HG02571 (cell line): ENCODE data around the gene CLNK.

Experiments
- ATAC-seq: cut with Tn5 transposase; IDR thresholded peaks from one replicate; pipeline ENCODE4 v1.9.1; 2021; ENCODE audit warnings: mild to moderate bottlenecking, moderate library complexity; ENCODE audit not compliant: unreplicated experiment

Gene CLNK

DNA sequence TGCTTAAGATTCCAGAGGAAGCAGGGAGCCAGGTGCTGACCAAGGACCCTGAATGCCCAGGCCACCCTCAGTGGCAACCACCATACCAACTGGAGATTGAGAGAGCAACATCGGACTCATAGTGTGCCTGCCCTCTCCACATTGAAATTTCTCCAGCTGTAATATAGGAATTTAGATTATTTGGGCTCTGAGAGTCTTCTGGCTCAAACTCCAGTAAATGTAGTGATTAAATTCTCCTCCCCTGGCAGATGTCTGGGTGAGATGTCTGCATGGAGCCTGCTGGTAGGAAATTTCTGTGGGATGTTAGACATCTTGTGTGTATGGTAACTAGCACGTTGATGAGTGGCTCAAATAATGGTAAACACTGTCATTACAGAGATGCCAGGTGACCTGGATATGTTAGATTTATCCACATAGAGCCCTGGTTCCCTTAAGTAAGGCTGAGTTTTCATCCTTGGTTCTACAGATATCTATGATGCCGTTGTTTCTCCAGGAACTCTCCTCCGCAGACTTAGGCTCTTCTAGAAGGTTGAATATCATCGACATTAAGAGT lies 70.6 kb downstream of the CLNK start:
- no peak for ATAC-seq

- ATAC-seq = no peak
Measured at GRCh38 chr4:10612476-10612875, 72.1 kb downstream of the CLNK start.

- no peak for ATAC-seq
Measured at GRCh38 chr4:10611673-10612072, 72.9 kb downstream of the CLNK start.

- ATAC-seq = no peak
Measured at GRCh38 chr4:10608501-10609219, 75.9 kb downstream of the CLNK start.

GRCh38 chr4:10607206-10607605 lies 77.4 kb downstream of the CLNK start:
- no peak for ATAC-seq

- no peak for ATAC-seq
Measured at GRCh38 chr4:10606483-10607155, 77.9 kb downstream of the CLNK start.

DNA sequence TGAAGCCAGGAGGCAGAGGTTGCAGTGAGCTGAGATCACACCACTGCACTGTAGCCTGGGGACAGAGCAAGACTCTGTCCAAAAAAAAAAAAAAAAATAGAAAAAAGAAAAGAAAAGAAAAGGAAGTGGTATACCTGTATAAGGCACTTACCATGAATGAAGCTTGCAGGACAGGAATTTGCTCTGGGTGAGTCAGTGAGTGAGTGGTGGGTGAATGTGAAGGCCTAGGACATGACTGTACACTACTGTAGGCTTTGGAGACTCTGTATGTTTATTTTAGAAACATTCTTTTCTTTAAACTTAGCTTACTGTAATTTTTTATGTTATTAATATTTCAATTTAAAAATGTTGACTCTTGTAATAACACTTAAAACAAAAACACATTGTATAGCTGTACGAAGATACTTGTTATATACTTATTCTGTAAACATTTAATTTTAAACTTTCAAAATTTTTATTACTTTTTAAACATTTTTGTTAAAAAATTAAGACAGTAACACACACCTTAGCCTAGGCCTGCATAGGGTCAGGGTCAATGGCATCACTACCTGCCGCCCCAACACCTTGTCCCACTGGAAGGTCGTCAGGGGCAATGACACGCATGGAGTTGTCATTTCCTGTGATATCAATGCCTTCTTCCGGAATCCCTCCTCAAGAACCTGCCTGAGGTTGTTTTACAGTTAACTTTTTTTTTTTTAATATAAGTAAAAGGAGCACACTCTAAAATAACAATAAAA lies 78.7 kb downstream of the CLNK start:
- ATAC-seq = no peak

GRCh38 chr4:10605031-10605430 lies 79.5 kb downstream of the CLNK start:
- ATAC-seq = no peak

- no peak for ATAC-seq
Measured at GRCh38 chr4:10599574-10599973, 85.0 kb downstream of the CLNK start.

- no peak for ATAC-seq
Measured at GRCh38 chr4:10598829-10599228, 85.7 kb downstream of the CLNK start.

DNA sequence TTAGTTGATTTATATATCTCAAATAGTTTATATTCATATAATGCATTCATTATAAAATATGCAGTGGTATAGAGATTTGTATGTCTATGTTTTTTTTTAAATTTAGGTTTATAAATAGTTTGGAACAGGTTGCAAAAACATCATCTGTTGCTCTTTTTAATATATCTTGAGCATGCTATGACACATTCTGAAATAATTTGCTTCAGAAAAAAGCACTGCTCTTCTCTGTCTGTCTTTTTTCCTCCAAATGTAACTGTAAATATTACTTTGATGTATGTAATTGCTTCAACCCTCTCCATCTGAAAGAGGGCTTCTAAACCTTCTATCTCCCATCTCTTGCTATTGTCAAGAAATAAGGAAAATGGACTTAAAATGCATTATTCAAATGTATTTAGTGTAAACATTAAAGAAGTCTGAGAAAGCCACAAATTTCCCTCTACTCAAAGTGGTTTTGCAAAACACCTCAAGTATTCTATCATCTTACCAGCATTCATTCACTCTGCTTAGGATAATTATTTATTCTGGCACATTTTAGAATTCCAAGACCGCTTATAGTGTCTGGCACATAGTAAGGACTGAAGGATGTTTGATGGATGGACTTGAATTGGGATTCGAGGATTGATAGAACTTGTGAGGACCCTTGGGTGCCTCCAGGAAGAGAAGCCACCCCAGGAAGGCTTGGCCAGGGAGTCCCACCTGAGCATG lies 87.8 kb downstream of the CLNK start:
- no peak for ATAC-seq

DNA sequence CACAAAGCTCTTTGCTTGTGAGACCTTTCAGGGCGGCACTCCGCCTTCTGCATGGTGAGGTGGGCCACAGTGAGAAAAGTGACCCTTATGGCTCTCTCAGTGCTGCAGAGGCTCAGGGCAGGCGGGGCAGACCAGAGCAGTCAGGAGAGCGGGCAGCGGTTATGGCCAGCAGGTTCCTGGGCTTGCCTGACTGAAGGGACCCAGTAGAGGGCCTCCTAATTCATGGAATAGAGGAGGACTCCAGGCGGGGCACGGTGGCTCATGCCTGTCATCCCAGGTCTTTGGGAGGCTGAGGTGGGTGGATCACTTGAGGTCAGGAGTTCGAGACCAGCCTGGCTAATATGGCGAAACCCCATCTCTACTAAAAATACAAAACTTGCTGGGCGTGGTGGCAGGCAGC lies 91.4 kb downstream of the CLNK start:
- no peak for ATAC-seq

GRCh38 chr4:10590896-10591295 lies 93.7 kb downstream of the CLNK start:
- no peak for ATAC-seq

- ATAC-seq = no peak
Measured at GRCh38 chr4:10589799-10590198, 94.8 kb downstream of the CLNK start.

- no peak for ATAC-seq
Measured at GRCh38 chr4:10589321-10589720, 95.2 kb downstream of the CLNK start.

DNA sequence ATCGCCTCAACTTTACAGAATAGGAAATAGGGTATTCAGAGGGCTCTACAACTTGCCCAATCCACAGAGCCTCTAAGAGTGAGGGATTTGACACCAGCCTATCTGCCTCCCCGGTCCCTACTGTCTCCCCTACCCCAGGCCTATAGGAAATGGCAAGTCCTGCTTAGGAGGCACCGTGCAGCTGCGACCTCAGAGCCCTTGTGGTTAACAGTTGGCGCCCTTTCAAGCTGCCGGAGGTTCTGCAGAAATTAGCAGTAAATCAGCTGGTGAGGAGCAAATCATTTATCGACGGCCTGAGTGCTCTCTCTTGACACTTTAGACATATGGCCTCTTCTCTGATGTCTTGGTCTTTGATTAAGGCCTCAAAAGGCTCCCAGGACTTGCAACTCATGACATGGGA lies 96.9 kb downstream of the CLNK start:
- no peak for ATAC-seq

DNA sequence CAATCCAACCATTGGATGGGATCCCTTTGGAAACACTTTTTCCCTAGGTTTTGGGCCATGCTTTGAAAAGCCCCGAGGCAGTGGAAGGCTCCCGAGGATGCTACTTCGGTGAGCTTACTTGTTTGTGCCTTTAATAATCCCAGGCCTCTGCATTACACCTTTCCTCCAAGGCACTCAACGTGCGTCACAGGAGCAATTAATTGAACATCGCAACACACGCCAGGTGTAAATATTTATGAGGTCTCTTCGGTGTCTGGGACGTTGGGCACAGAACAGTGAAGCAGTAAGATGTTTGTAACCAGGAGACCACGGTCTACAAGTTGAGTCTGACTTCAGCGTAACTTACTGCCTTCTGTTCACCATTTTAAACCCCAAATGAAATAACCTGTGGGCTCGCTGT lies 97.3 kb downstream of the CLNK start:
- no peak for ATAC-seq

GRCh38 chr4:10584042-10584441 lies 100.5 kb downstream of the CLNK start:
- no peak for ATAC-seq

DNA sequence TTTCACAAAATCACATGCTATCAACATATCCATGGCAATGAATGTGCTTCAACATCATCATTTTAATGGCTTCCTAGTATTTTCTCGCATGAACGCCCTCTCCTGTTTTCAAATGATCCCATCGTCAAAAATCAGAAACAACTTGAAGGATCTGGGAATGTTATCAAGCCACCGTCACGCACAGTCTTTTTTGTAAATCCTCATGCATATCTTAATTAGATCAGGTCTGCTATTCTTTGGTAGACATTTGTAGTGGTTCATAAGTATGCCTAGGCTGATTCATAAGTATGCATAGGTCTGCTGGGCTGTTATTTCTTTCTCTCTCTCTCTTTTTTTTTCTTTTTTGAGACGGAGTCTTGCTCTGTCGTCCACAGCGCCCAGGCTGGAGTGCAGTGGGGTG lies 101.6 kb downstream of the CLNK start:
- no peak for ATAC-seq

GRCh38 chr4:10582059-10582686 lies 102.4 kb downstream of the CLNK start:
- no peak for ATAC-seq

DNA sequence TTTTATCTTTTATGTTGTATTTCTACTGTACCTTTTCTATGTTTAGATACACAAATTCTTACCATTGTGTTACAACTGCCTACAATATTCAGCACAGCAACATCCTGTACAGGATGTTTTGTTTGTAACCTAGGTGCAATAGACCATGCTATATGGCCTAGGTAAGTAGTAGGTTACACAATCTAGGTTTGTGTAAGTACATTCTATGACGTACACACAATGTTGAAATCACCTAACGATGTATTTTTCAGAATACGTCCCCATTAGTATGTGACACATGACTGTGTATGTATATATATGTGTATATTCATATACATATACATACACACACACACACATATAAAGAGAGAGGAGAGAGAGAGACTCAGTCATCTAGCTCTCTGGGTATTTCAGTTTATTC lies 103.5 kb downstream of the CLNK start:
- ATAC-seq = no peak
